Activated naive CD8-positive, alpha-beta T cell treated with anti-CD3 and anti-CD28 coated beads, Interleukin-2, amount 50 U/mL, for 24 hours (primary cell): Measurements from ENCODE around the gene AATF.
"Not testable (repeated sequence)": the region's sequence is repeated elsewhere in the genome, so short reads cannot be mapped to it uniquely, and the experiment has no call there.

Experiments used
- ATAC-seq: fragments of 150-1000 bp; cut with Tn5 transposase; one replicate; pipeline ENCODE4 v1.10.0; 2021
- DNase-seq: peaks from one replicate; pipeline ENCODE4 v3.0.0; 2021
- H3K27ac Mint-ChIP-seq: one replicate; pipeline ENCODE4 v1.8.0; 2021; ENCODE audit warnings: mild to moderate bottlenecking, mixed read lengths
- H3K27me3 Mint-ChIP-seq: one replicate; pipeline ENCODE4 v1.8.0; 2021; ENCODE audit warnings: mixed read lengths
- H3K36me3 Mint-ChIP-seq: one replicate; pipeline ENCODE4 v1.8.0; 2021; ENCODE audit warnings: low read depth, mixed read lengths
- H3K4me1 Mint-ChIP-seq: one replicate; pipeline ENCODE4 v1.8.0; 2021; ENCODE audit warnings: mixed read lengths
- H3K4me3 Mint-ChIP-seq: one replicate; pipeline ENCODE4 v1.8.0; 2021; ENCODE audit warnings: mild to moderate bottlenecking, moderate library complexity, mixed read lengths
- H3K9me3 Mint-ChIP-seq: one replicate; pipeline ENCODE4 v1.8.0; 2021; ENCODE audit warnings: mixed read lengths

The AATF gene

DNA sequence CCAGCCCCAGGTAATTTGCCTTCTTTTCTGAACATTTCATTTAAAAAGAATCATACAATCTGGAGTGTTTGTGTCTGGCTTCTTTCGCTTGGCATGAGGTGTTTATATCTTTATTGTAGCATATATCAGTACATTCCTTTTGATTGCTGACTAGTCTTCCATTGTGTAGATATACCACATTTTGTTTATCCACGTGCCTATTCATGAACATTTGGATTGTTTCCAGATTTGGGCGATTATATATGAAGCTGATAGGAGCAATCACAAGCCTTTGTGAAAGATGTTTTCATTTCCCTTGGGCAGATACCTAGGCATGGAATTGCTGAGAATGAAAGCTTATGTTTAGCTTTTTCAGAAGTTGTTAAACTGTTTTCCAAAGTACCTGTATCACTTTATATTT is 120.3 kb downstream of the AATF start:
- Mint-ChIP-seq H3K4me3 (no peak overlapping the region), H3K27me3 (no peaks in the 10 kb centered on the region), H3K9me3 (no peaks in the 10 kb centered on the region), H3K27ac (no peak overlapping the region), H3K36me3 (no peaks in the 10 kb centered on the region), H3K4me1 (no peaks in the 10 kb centered on the region)
- ATAC-seq (no peak), DNase-seq (no peak)

DNA sequence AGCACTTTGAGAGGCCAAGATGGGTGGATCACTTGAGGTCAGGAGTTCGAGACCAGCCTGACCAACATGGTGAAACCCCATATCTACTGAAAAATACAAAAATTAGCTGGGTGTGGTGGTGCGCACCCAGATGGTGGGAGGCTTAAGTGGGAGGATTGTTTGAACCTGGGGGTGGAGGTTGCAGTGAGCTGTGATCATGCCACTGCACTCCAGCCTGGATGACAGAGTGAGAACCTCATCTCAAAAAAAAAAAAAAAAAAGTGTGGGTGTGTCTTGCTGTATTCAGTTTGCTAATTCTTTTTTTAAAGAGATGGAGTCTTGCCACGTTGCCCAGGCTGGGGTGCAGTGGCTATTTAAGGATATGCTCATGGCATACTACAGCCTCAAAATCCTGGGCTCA is 124.7 kb downstream of the AATF start:
- H3K4me3 Mint-ChIP-seq, H3K4me1 Mint-ChIP-seq, H3K9me3 Mint-ChIP-seq, H3K27ac Mint-ChIP-seq, H3K36me3 Mint-ChIP-seq, ATAC-seq, DNase-seq, H3K27me3 Mint-ChIP-seq: not testable (repeated sequence)

DNA sequence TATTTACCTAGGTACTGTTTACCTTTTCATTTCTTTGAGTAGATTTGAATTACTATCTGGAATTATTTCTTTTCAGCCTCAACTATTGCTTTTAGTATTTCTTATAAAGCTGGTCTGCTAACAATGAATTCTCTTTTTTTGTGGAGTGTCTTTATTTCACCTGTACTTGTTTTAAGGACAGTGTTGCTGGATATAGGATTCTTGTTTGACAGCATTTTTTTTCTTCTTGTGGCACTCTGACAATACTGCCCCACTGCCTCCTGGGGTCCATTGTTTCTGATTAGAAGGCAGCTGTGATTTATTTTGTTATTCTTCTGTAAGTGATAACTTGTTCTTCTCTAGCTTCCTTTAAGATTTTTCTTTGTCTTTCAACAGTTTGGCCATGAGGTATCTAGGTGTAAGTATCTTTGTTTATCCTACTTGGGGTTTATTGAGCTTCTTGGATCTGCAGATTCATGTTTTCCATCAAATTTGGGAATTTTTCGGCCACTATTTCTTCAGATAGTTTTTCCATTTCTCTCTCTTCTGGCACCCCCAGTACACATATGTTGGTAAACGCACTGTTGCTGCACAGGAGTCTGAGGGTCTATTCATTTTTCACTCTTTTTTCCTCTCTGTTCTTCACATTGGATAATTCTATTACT is 130.4 kb downstream of the AATF start:
- peaks cover 6% of the 10 kb centered on the region for H3K9me3 Mint-ChIP-seq
- peaks cover 3% of the 10 kb centered on the region for H3K36me3 Mint-ChIP-seq
- no peaks in the 10 kb centered on the region for H3K4me1 Mint-ChIP-seq
- H3K27me3 Mint-ChIP-seq = no peaks in the 10 kb centered on the region
- H3K27ac Mint-ChIP-seq = no peak overlapping the region
- ATAC-seq = no peak
- H3K4me3 Mint-ChIP-seq = no peak overlapping the region
- no peak for DNase-seq

GRCh38 chr17:37079735-37080134 is 131.0 kb downstream of the AATF start:
- no peak overlapping the region for H3K4me3 Mint-ChIP-seq
- ATAC-seq (no peak), DNase-seq (no peak)
- no peaks in the 10 kb centered on the region for H3K27me3 Mint-ChIP-seq
- H3K4me1 Mint-ChIP-seq = no peaks in the 10 kb centered on the region
- peaks cover 5% of the 10 kb centered on the region for H3K36me3 Mint-ChIP-seq
- no peak overlapping the region for H3K27ac Mint-ChIP-seq
- H3K9me3 Mint-ChIP-seq = peaks cover 6% of the 10 kb centered on the region

DNA sequence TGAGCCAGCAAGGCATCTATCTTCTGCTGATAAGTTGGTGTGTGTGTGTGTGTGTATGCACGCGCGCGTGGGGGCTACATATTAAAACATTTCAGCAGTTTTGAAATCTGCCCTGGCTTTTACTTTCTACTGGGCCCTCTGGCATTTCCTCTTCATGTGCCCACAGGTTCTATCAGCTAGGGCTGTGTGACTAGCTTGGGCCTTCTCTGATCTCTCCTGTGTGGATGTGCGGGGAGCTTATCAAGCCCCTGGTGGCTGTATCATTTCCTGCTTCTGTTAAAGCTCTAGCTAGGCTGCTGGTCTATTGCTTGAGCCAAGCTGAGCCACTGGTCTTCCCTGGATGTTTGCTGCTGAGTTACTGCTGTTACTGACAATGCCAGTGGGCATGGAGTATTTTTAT is 132.5 kb downstream of the AATF start:
- no peak for DNase-seq
- Mint-ChIP-seq H3K36me3 (peaks cover 13% of the 10 kb centered on the region), H3K9me3 (peaks cover 6% of the 10 kb centered on the region), H3K27ac (no peak overlapping the region), H3K4me3 (no peak overlapping the region), H3K27me3 (no peaks in the 10 kb centered on the region), H3K4me1 (no peaks in the 10 kb centered on the region)
- ATAC-seq = no peak

DNA sequence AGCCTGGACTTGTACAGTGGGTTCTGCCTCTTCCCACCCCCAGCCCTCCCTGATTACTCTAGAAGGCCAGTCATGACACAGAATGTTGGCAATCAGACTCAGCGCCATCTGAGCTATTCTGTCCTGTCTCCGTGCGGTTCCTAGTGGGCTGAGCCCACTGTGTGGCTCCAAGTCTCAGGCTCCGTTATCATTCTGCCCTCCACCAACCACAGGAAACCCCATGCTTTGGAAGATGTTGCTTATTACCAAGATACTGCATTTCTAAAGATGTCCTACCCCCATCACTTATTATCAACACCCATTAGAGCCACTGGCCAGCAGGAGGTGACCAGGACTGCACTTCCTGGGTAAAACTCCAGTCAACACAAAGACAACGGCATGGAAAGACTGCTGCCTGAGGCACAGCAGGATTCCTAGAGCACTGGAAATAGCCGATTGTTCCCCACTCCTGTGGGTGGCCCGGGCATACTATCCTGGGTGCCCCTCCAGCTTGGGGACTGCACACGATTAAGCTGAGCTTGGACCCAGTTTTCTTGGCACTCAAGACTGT is 133.6 kb downstream of the AATF start:
- ATAC-seq (no peak), DNase-seq (no peak)
- no peaks in the 10 kb centered on the region for H3K4me1 Mint-ChIP-seq
- H3K9me3 Mint-ChIP-seq = peaks cover 6% of the 10 kb centered on the region
- H3K36me3 Mint-ChIP-seq = peaks cover 21% of the 10 kb centered on the region
- no peak overlapping the region for H3K27ac Mint-ChIP-seq
- H3K4me3 Mint-ChIP-seq = no peak overlapping the region
- H3K27me3 Mint-ChIP-seq = no peaks in the 10 kb centered on the region

DNA sequence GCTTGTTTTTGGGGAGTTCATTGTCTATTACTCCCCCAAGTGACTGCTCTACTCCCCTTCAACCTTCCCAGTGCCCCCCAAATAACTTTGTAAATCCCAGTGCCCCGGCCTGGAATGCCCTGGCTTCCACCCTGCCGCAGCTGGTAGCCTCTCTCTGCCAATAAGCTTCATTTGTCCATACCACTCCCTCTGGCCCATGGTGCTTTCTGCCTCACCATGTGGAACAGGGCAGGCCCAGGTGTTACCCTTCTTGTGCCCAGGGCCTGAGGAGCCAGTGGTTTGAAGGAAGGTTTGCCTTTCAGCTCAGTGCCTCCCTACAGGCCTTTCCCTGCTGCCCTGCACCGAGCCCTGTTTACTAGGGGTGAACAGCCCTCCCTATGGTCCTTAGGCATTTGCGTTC is 134.2 kb downstream of the AATF start:
- Mint-ChIP-seq H3K27me3 (no peaks in the 10 kb centered on the region), H3K36me3 (peaks cover 27% of the 10 kb centered on the region), H3K4me1 (peaks cover 2% of the 10 kb centered on the region), H3K9me3 (peaks cover 6% of the 10 kb centered on the region), H3K27ac (no peak overlapping the region), H3K4me3 (no peak overlapping the region)
- ATAC-seq (no peak), DNase-seq (no peak)

- Mint-ChIP-seq H3K9me3 (peaks cover 6% of the 10 kb centered on the region), H3K36me3 (peaks cover 30% of the 10 kb centered on the region), H3K27me3 (no peaks in the 10 kb centered on the region), H3K4me1 (peaks cover 5% of the 10 kb centered on the region), H3K27ac (no peak overlapping the region), H3K4me3 (no peak overlapping the region)
- no peak for ATAC-seq
- DNase-seq = no peak
Measured at GRCh38 chr17:37083456-37083855, 134.7 kb downstream of the AATF start.

GRCh38 chr17:37084372-37084771 is 135.6 kb downstream of the AATF start:
- Mint-ChIP-seq H3K36me3 (peaks cover 30% of the 10 kb centered on the region), H3K27me3 (no peaks in the 10 kb centered on the region), H3K4me1 (peaks cover 13% of the 10 kb centered on the region), H3K4me3 (no peak overlapping the region), H3K9me3 (peaks cover 4% of the 10 kb centered on the region), H3K27ac (no peak overlapping the region)
- ATAC-seq = no peak
- no peak for DNase-seq

DNA sequence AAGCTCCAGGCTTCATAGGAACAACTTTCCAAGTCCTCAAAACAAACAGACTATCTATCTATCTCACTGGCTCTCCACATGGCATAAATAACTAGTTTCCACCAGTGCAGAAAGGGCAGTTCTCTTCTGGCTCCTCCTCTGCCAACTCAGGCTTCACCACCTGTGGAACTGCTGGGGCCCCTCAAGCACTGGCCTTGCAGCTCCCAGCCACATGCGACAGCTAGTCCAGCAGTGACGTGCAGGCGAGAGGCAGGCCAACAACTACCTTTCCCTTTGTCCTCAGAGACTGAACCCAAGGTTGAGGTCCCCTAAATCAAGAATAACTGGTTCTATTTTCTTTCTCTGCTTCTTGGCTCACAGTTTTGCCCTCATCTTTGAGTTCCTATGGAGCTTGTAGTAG is 137.6 kb downstream of the AATF start:
- Mint-ChIP-seq H3K27me3 (no peaks in the 10 kb centered on the region), H3K36me3 (peaks cover 28% of the 10 kb centered on the region), H3K9me3 (no peaks in the 10 kb centered on the region), H3K4me3 (no peak overlapping the region), H3K4me1 (peaks cover 31% of the 10 kb centered on the region), H3K27ac (no peak overlapping the region)
- ATAC-seq = no peak
- no peak for DNase-seq

DNA sequence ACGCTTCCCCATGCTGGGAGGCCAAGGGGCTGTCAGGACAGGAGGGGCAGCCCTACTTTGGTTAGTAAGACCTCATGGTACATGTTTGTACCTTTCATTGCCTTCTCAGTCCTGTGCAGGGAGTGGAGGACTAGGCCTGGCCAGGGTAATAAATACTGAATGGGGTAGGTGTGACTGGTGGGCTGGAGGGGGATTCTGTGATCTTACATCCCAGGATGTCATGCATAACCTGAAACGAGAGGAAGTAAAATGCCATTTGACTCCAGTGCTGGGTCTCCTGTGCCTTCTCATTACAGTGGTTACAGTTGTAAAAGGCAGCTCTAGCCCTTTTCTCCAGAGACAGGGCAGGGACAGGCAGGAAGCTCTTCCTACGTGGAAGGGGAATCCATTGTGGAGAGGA is 138.2 kb downstream of the AATF start:
- Mint-ChIP-seq H3K27me3 (no peaks in the 10 kb centered on the region), H3K27ac (no peak overlapping the region), H3K9me3 (no peaks in the 10 kb centered on the region), H3K4me1 (peaks cover 34% of the 10 kb centered on the region), H3K4me3 (no peak overlapping the region), H3K36me3 (peaks cover 28% of the 10 kb centered on the region)
- DNase-seq (no peak), ATAC-seq (no peak)

DNA sequence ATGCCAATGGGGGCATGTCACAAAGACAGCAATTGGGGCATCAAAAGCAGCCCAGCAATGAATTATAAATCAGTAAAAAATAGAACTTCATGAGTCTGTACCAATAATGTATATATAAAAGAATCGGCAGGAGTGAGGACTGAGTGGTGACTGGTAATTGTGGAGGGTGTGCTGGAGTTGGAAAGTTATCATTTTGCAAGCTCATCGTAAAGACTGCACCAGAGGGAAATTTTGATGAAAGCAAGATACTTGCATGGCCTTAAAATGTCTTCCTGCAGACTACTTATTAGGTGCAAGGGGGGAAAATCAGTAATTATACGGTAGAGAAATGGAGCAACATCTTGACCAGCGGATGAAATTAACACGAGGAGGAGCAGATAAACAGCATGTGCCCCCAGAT is 138.9 kb downstream of the AATF start:
- H3K36me3 Mint-ChIP-seq = peaks cover 28% of the 10 kb centered on the region
- H3K27ac Mint-ChIP-seq = no peak overlapping the region
- DNase-seq (no peak), ATAC-seq (no peak)
- no peaks in the 10 kb centered on the region for H3K27me3 Mint-ChIP-seq
- H3K4me3 Mint-ChIP-seq = no peak overlapping the region
- H3K9me3 Mint-ChIP-seq = no peaks in the 10 kb centered on the region
- peaks cover 40% of the 10 kb centered on the region for H3K4me1 Mint-ChIP-seq

DNA sequence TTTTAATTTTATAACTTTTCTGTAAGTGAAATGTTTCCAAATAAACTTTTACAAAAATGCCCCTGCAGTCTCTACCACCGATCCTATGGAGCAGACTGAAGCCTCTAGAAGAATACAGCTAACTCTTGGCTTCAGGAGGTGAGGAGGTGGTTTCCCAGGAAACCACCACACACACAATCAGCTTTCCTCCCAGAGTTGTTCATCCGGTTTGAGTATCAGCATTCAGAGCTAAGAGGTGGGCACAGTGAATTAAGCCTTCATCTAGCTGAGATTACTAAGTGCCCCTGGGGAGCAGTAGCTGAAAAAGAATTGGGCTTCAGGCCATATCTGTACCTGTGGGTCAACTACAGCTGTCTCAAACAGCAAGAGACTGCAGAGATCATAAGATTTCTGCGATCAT is 139.7 kb downstream of the AATF start:
- H3K27ac Mint-ChIP-seq = no peak overlapping the region

GRCh38 chr17:37088913-37089312 is 140.2 kb downstream of the AATF start:
- no peak overlapping the region for H3K4me3 Mint-ChIP-seq

More for the DNA sequence above, 139.7 kb downstream of the AATF start:
- H3K4me1 Mint-ChIP-seq = peaks cover 40% of the 10 kb centered on the region
- no peaks in the 10 kb centered on the region for H3K27me3 Mint-ChIP-seq
- no peak overlapping the region for H3K4me3 Mint-ChIP-seq
- DNase-seq (no peak), ATAC-seq (peak; percentile 27)
- H3K9me3 Mint-ChIP-seq = no peaks in the 10 kb centered on the region
- H3K36me3 Mint-ChIP-seq = peaks cover 33% of the 10 kb centered on the region

DNA sequence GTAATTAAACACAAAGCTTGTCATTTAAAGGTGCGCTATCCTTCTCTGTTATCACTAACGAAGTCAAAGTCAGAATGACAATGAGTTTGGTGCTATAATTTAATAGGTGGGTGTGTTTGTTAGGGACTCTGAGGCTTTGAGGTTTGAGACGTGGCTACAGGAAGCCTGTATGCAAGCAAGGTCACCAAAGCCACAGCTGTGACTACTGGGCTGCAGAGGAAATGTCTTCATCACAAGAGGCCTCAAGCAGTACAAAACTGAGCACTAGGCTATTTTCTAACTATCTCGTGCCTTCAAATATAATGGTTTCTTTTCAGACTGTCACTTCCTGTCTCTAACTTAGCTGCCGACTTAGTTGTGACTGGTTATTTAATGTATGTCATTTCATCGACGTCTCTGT is 141.2 kb downstream of the AATF start:
- Mint-ChIP-seq H3K4me3 (no peak overlapping the region), H3K27ac (peak overlapping the region; percentile 59), H3K4me1 (peaks cover 40% of the 10 kb centered on the region), H3K9me3 (no peaks in the 10 kb centered on the region), H3K36me3 (peaks cover 38% of the 10 kb centered on the region), H3K27me3 (no peaks in the 10 kb centered on the region)
- DNase-seq (peak; percentile 22), ATAC-seq (peak; percentile 87)

More at GRCh38 chr17:37088913-37089312, 140.2 kb downstream of the AATF start:
- ATAC-seq = no peak
- no peaks in the 10 kb centered on the region for H3K9me3 Mint-ChIP-seq
- DNase-seq = no peak
- H3K36me3 Mint-ChIP-seq = peaks cover 37% of the 10 kb centered on the region
- no peaks in the 10 kb centered on the region for H3K27me3 Mint-ChIP-seq
- no peak overlapping the region for H3K27ac Mint-ChIP-seq
- peaks cover 40% of the 10 kb centered on the region for H3K4me1 Mint-ChIP-seq

- no peak overlapping the region for H3K27ac Mint-ChIP-seq
- peaks cover 38% of the 10 kb centered on the region for H3K36me3 Mint-ChIP-seq
- peaks cover 40% of the 10 kb centered on the region for H3K4me1 Mint-ChIP-seq
- no peak overlapping the region for H3K4me3 Mint-ChIP-seq
- H3K9me3 Mint-ChIP-seq = no peaks in the 10 kb centered on the region
- DNase-seq (no peak), ATAC-seq (no peak)
- H3K27me3 Mint-ChIP-seq = no peaks in the 10 kb centered on the region
Measured at GRCh38 chr17:37090941-37091340, 142.2 kb downstream of the AATF start.
